Neuronal stem cell (in vitro differentiated cells): ENCODE results near the gene NADSYN1.

Source experiments
- DNase-seq: peaks from one replicate; pipeline ENCODE4 v3.0.0-alpha.2; 2013; ENCODE audit warnings: low spot score
- H2AFZ ChIP-seq: one replicate; pipeline ENCODE4 v1.6.1; 2013; ENCODE audit warnings: mild to moderate bottlenecking, low read length, inconsistent platforms
- H2AK5ac ChIP-seq: 2 replicates; pipeline ENCODE4 v1.6.1; 2013; ENCODE audit warnings: low read depth, mild to moderate bottlenecking, inconsistent platforms, low read length, moderate library complexity, mixed read lengths
- H2BK120ac ChIP-seq: 2 replicates; pipeline ENCODE4 v1.6.1; 2013; ENCODE audit warnings: low read depth, mild to moderate bottlenecking, inconsistent platforms, low read length, moderate library complexity, mixed read lengths
- H2BK12ac ChIP-seq: one replicate; pipeline ENCODE4 v1.6.1; 2013; ENCODE audit warnings: low read length, inconsistent platforms
- H2BK15ac ChIP-seq: 2 replicates; pipeline ENCODE4 v1.6.1; 2013; ENCODE audit warnings: mild to moderate bottlenecking, low read length, inconsistent platforms, mixed read lengths
- H2BK5ac ChIP-seq: one replicate; pipeline ENCODE4 v1.6.1; 2013; ENCODE audit warnings: inconsistent platforms, mild to moderate bottlenecking, low read length, moderate library complexity
- H3K14ac ChIP-seq: one replicate; pipeline ENCODE4 v1.6.1; 2013; ENCODE audit warnings: low read length, inconsistent platforms
- H3K18ac ChIP-seq: 2 replicates; pipeline ENCODE4 v1.6.1; 2013; ENCODE audit warnings: low read length, inconsistent platforms
- H3K23ac ChIP-seq: 2 replicates; pipeline ENCODE4 v1.6.1; 2013; ENCODE audit warnings: low read depth, mild to moderate bottlenecking, mixed read lengths, low read length, inconsistent platforms; ENCODE audit not compliant: poor library complexity
- H3K27ac ChIP-seq: replicated peaks from 3 replicates; pipeline ENCODE4 v1.5.1; 2013; ENCODE audit warnings: low read length, inconsistent platforms
- H3K27me3 ChIP-seq, 3 experiments: 2 replicates each; pipeline ENCODE4 v1.6.1; 2013; ENCODE audit warnings: low read length in 3 of 3, mild to moderate bottlenecking in 2 of 3, inconsistent platforms in 1 of 3, low read depth in 1 of 3, mixed read lengths in 1 of 3, moderate library complexity in 1 of 3; ENCODE audit not compliant: control insufficient read depth in 3 of 3, insufficient read depth in 3 of 3
- H3K36me3 ChIP-seq, 2 donors: replicated peaks in 1 of 2; 2 replicates each; pipeline ENCODE4 v1.6.1; 2013; ENCODE audit warnings: low read length in 2 of 2; ENCODE audit not compliant: control insufficient read depth in 2 of 2, insufficient read depth in 2 of 2
- H3K4ac ChIP-seq: 2 replicates; pipeline ENCODE4 v1.6.1; 2013; ENCODE audit warnings: inconsistent platforms, mild to moderate bottlenecking, low read length, moderate library complexity
- H3K4me1 ChIP-seq, 2 donors: 1 replicate in 1 of 2; 2 replicates in 1 of 2; pipeline ENCODE4 v1.6.1; 2013; ENCODE audit warnings: low read length in 2 of 2, low read depth in 1 of 2; ENCODE audit not compliant: control insufficient read depth in 2 of 2, insufficient read depth in 1 of 2
- H3K4me2 ChIP-seq: one replicate; pipeline ENCODE4 v1.6.1; 2013; ENCODE audit warnings: mild to moderate bottlenecking, low read length, inconsistent platforms; ENCODE audit not compliant: insufficient read depth, poor library complexity, severe bottlenecking
- H3K4me3 ChIP-seq, 2 donors: 2 replicates each; pipeline ENCODE4 v1.5.1; 2013; ENCODE audit warnings: low read length in 2 of 2, mild to moderate bottlenecking in 2 of 2, inconsistent platforms in 1 of 2, moderate library complexity in 1 of 2
- H3K79me1 ChIP-seq: one replicate; pipeline ENCODE4 v1.6.1; 2013; ENCODE audit warnings: low read depth, mild to moderate bottlenecking, inconsistent platforms, low read length, moderate library complexity
- H3K9ac ChIP-seq: one replicate; pipeline ENCODE4 v1.6.1; 2013; ENCODE audit warnings: mild to moderate bottlenecking, low read depth, low read length, inconsistent platforms; ENCODE audit not compliant: poor library complexity
- H3K9me3 ChIP-seq, 2 donors: replicated peaks in 1 of 2; 2 replicates each; pipeline versions ENCODE3 to v1.6.1; 2013; ENCODE audit warnings: low read length in 2 of 2, mild to moderate bottlenecking in 2 of 2, inconsistent platforms in 1 of 2, low read depth in 1 of 2, mixed read lengths in 1 of 2, moderate library complexity in 1 of 2; ENCODE audit not compliant: control insufficient read depth in 2 of 2, insufficient read depth in 1 of 2
- H4K8ac ChIP-seq: one replicate; pipeline ENCODE4 v1.6.1; 2013; ENCODE audit warnings: low read depth, mild to moderate bottlenecking, inconsistent platforms, low read length, moderate library complexity
- H4K91ac ChIP-seq: one replicate; pipeline ENCODE4 v1.6.1; 2013; ENCODE audit warnings: low read length, low read depth, mild to moderate bottlenecking, inconsistent platforms; ENCODE audit not compliant: poor library complexity
- WGBS, 2 donors: extraction: QIAGEN DNeasy Blood & Tissue Kit; methylation state at CpG; one replicate each; pipeline ENCODE4 v1.1.7; 2013; ENCODE audit warnings: missing lambda C conversion rate in 2 of 2, mixed read lengths in 1 of 2; ENCODE audit not compliant: insufficient read length in 2 of 2, insufficient replicate concordance in 1 of 2; ENCODE audit errors: extremely low coverage in 2 of 2; 5-methylcytosine and 5-hydroxymethylcytosine counted together

Gene NADSYN1

DNA sequence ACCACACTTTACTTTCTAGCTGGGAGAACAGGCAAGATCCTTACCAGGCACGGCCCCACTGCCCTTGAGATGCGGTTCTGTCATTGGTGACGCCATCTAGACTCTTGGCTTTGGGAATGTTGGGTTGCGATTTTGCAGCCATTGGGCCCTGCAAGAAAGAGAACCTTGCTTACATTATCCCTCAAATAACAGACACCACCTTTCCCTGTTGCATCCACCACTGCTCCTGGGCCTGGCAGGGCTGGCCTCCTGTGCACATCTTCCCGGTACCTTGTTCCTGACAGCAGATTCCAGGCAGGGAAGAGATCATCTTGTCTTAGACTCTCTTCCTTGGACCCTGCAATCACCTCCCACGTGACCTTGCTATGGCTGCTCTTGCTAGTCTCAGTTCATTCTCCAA is 8.2 kb upstream of the NADSYN1 start:
- H3K9me3 ChIP-seq = peaks cover 4 to 18% of the 10 kb centered on the region in 2 donors
- H3K27me3 ChIP-seq = no peaks in the 10 kb centered on the region
- H2AK5ac ChIP-seq = no peak overlapping the region
- H3K9ac ChIP-seq = no peak overlapping the region
- H2AFZ ChIP-seq = no peak overlapping the region
- H3K79me1 ChIP-seq = peaks cover 19% of the 10 kb centered on the region
- no peak overlapping the region for H3K4me3 ChIP-seq
- no peak overlapping the region for H4K91ac ChIP-seq
- H2BK12ac ChIP-seq = no peak overlapping the region
- no peak overlapping the region for H2BK120ac ChIP-seq
- no peak overlapping the region for H2BK5ac ChIP-seq
- no peak overlapping the region for H3K4me2 ChIP-seq
- H3K14ac ChIP-seq = no peak overlapping the region
- H3K27ac ChIP-seq = no peak overlapping the region
- H3K4ac ChIP-seq = no peak overlapping the region
- H3K36me3 ChIP-seq = peaks cover 61 to 78% of the 10 kb centered on the region in 2 donors
- DNase-seq = no peak
- H3K23ac ChIP-seq = no peak overlapping the region
- no peak overlapping the region for H2BK15ac ChIP-seq
- peaks cover 9 to 10% of the 10 kb centered on the region in 2 donors for H3K4me1 ChIP-seq
- H3K18ac ChIP-seq = no peak overlapping the region
- H4K8ac ChIP-seq = no peak overlapping the region
- no CpG with 5 or more reads among the region's 6 CpGs for WGBS, 2 donors

DNA sequence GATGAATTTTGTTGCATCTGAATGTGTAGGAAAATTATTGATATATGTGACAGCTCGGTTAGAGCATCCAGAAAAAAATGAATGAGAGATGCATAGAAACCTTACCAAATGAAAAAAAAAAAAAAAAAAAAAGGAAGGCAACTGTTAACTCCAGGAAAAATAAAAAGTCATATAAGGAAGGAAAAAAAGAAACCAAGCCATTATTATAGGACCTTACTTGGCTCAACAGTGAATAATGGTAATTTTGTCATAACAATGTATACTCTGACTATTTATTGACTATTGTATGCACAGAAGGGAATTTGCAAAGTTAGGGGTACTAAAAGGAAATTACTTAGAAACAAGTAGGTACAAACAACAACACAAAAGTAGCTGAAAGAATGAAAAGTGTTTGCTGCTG is 6.9 kb upstream of the NADSYN1 start:
- no peak overlapping the region for H3K4ac ChIP-seq
- H3K27ac ChIP-seq = no peak overlapping the region
- no peaks in the 10 kb centered on the region for H3K27me3 ChIP-seq
- H3K4me2 ChIP-seq = no peak overlapping the region
- H2BK120ac ChIP-seq = no peak overlapping the region
- no peak overlapping the region for H2BK5ac ChIP-seq
- WGBS, 2 donors = no CpG with 5 or more reads among the region's 1 CpG
- DNase-seq = no peak
- H4K91ac ChIP-seq = no peak overlapping the region
- H3K14ac ChIP-seq = no peak overlapping the region
- H3K23ac ChIP-seq = no peak overlapping the region
- H2AFZ ChIP-seq = no peak overlapping the region
- peaks cover 48 to 64% of the 10 kb centered on the region in 2 donors for H3K36me3 ChIP-seq
- peak overlapping the region in 1 of 2 donors; percentile 16 for H3K4me3 ChIP-seq
- no peak overlapping the region for H4K8ac ChIP-seq
- no peak overlapping the region for H2BK12ac ChIP-seq
- H3K9ac ChIP-seq = no peak overlapping the region
- peaks cover 10 to 11% of the 10 kb centered on the region in 2 donors for H3K4me1 ChIP-seq
- H3K79me1 ChIP-seq = peaks cover 17% of the 10 kb centered on the region
- H3K9me3 ChIP-seq = peaks cover 4 to 18% of the 10 kb centered on the region in 2 donors
- H2AK5ac ChIP-seq = no peak overlapping the region
- no peak overlapping the region for H2BK15ac ChIP-seq
- no peak overlapping the region for H3K18ac ChIP-seq

- no peak overlapping the region for H3K4ac ChIP-seq
- H2AFZ ChIP-seq = peak overlapping the region; percentile 78
- H3K27me3 ChIP-seq = no peaks in the 10 kb centered on the region
- H2BK5ac ChIP-seq = peak overlapping the region; percentile 49
- peak overlapping the region; percentile 62 for H3K27ac ChIP-seq
- H4K8ac ChIP-seq = no peak overlapping the region
- H3K79me1 ChIP-seq = peaks cover 14% of the 10 kb centered on the region
- no peak overlapping the region for H3K9ac ChIP-seq
- H4K91ac ChIP-seq = no peak overlapping the region
- no peak overlapping the region for H2BK120ac ChIP-seq
- H2BK15ac ChIP-seq = no peak overlapping the region
- H2BK12ac ChIP-seq = no peak overlapping the region
- no peak overlapping the region for H3K18ac ChIP-seq
- H3K4me1 ChIP-seq = peaks cover 10 to 14% of the 10 kb centered on the region in 2 donors
- peak overlapping the region; percentile 74 for H3K4me2 ChIP-seq
- no peak overlapping the region for H3K23ac ChIP-seq
- no peak for DNase-seq
- no peak overlapping the region for H2AK5ac ChIP-seq
- peaks cover 38 to 57% of the 10 kb centered on the region in 2 donors for H3K36me3 ChIP-seq
- no CpG with 5 or more reads among the region's 9 CpGs for WGBS, 2 donors
- H3K9me3 ChIP-seq = peaks cover 4 to 18% of the 10 kb centered on the region in 2 donors
- H3K14ac ChIP-seq = no peak overlapping the region
- peak overlapping the region; percentile 88 to 96 for H3K4me3 ChIP-seq
Observed at GRCh38 chr11:71446942-71447688, 5.9 kb upstream of the NADSYN1 start.

- peak overlapping the region; percentile 94 for H3K18ac ChIP-seq
- peak overlapping the region; percentile 89 for H3K9ac ChIP-seq
- H3K27me3 ChIP-seq = no peaks in the 10 kb centered on the region
- no peak overlapping the region for H4K91ac ChIP-seq
- H2AK5ac ChIP-seq = no peak overlapping the region
- H4K8ac ChIP-seq = no peak overlapping the region
- H2BK5ac ChIP-seq = peak overlapping the region; percentile 49
- no peak overlapping the region for H2BK12ac ChIP-seq
- H3K23ac ChIP-seq = peak overlapping the region; percentile 94
- H3K27ac ChIP-seq = peak overlapping the region; percentile 62
- H3K4me2 ChIP-seq = peak overlapping the region; percentile 74
- peak overlapping the region; percentile 60 for H3K14ac ChIP-seq
- peaks cover 11 to 20% of the 10 kb centered on the region in 2 donors for H3K4me1 ChIP-seq
- peaks cover 33 to 50% of the 10 kb centered on the region in 2 donors for H3K36me3 ChIP-seq
- no CpG with 5 or more reads among the region's 31 CpGs for WGBS, 2 donors
- peaks cover 4 to 18% of the 10 kb centered on the region in 2 donors for H3K9me3 ChIP-seq
- H2AFZ ChIP-seq = peak overlapping the region; percentile 78
- H2BK120ac ChIP-seq = no peak overlapping the region
- H3K4ac ChIP-seq = no peak overlapping the region
- peaks cover 14% of the 10 kb centered on the region for H3K79me1 ChIP-seq
- DNase-seq = peak; percentile 48
- H2BK15ac ChIP-seq = no peak overlapping the region
- peak overlapping the region; percentile 88 to 96 for H3K4me3 ChIP-seq
Observed at GRCh38 chr11:71447791-71448256, 5.2 kb upstream of the NADSYN1 start.
